ENCODE results near the gene RPL6.
"Not testable (repeated sequence)": the region's sequence is repeated elsewhere in the genome, so short reads cannot be mapped to it uniquely, and the experiment has no call there.

The RPL6 gene

DNA sequence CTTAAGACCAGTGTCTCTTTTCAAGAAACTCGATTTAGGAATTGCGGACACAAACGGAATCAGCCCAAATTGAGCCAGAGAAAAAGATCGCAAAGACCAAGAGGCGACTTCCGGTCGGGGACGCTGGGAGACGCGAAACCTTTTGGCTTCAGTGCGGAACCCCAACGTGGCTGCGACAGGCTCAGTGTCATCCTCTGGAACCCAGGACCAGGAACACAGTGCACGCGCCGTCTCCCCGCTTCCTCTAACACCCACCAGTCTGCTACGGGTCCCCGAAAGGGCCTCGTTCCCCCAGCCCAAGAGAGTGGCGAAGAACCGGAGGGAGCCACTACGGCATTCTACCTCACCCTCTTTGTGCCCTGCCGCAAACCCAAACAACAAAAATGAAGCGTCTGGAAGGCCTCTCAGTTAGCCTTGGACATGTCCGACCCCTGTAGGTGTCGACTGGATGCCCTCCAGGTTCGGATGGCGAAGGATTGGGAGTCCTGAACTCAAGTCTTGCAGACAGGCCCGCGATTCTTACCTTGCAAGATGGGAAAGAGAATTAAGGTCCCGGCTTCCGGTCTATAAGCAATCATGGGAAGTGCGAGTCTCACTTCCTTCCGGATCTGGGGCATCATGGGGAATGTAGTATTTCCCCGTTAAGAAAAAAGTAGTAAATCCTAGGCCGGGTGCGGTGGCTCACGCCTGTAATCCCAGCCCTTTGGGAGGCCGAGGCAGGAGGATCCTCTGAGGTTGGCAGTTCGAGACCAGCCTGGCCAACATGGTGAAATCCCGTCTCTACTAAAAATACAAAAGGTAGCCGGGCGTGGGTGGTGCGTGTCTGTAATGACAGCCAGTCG, at the start of gene RPL6:
Gene RPL6, minus strand, starts transcription at position 542 of the 842 bp plus-strand sequence. CDS start 949 bp downstream, outside the sequence.
- DNase-seq (ENCODE audit: low read depth) = peak; percentile 95
- TF ChIP-seq, protein P1, sequence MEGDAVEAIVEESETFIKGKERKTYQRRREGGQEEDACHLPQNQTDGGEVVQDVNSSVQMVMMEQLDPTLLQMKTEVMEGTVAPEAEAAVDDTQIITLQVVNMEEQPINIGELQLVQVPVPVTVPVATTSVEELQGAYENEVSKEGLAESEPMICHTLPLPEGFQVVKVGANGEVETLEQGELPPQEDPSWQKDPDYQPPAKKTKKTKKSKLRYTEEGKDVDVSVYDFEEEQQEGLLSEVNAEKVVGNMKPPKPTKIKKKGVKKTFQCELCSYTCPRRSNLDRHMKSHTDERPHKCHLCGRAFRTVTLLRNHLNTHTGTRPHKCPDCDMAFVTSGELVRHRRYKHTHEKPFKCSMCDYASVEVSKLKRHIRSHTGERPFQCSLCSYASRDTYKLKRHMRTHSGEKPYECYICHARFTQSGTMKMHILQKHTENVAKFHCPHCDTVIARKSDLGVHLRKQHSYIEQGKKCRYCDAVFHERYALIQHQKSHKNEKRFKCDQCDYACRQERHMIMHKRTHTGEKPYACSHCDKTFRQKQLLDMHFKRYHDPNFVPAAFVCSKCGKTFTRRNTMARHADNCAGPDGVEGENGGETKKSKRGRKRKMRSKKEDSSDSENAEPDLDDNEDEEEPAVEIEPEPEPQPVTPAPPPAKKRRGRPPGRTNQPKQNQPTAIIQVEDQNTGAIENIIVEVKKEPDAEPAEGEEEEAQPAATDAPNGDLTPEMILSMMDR (conservative IDR thresholded peaks at IDR 0.05; ENCODE audit: control insufficient read depth, insufficient read depth, low read depth, low read length) = no peak
- peak within 1 kb of the TSS; percentile 93 for H3K4me3 ChIP-seq (ENCODE audit: control insufficient read depth, low read depth, low read length)

DNA sequence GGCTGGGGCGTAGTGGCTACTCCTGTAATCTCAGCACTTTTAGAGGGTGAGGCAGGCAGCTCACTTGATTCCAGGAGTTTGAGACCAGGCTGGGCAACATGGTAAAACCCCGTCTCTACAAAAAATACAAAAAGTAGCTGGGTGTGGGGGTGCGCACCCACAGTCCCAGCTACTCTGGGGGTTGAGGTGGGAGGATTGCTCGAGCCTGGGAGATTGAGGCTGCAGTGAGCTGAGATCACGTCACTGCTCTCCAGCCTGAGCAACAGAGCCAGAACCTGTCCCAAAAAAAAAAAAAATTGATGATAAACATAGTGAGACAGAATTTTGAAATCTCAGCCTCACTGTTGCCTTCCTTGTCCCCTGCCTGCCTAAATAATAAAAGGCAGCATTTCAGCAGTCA, 49.3 kb upstream of the RPL6 start:
- TF ChIP-seq, protein P1 (conservative IDR thresholded peaks at IDR 0.05; ENCODE audit: control insufficient read depth, insufficient read depth, low read depth, low read length) = no peak
- no peak for DNase-seq (ENCODE audit: low read depth)
- no peak overlapping the region for H3K4me3 ChIP-seq (ENCODE audit: control insufficient read depth, low read depth, low read length)

DNA sequence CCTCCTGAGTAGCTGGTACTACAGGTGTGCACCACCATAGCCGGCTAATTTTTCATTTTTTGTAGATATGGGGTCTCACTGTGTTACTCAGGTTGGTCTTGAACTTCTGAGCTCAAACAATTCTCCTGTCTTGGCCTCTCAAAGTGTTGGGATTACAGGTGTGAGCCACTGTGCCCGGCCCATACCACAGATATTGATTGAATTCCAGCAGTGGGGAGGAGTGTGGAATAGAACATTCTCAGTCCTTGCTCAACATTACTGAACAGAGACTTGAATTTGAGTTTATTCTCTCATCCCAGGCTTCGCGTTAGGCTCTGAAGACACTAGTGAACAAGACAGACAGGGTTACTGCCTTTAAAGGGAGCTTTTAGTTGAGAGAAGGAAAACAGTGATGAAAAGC, 48.9 kb upstream of the RPL6 start:
- DNase-seq (ENCODE audit: low read depth) = no peak
- TF ChIP-seq, protein P1 (conservative IDR thresholded peaks at IDR 0.05; ENCODE audit: control insufficient read depth, insufficient read depth, low read depth, low read length) = no peak
- no peak overlapping the region for H3K4me3 ChIP-seq (ENCODE audit: control insufficient read depth, low read depth, low read length)

DNA sequence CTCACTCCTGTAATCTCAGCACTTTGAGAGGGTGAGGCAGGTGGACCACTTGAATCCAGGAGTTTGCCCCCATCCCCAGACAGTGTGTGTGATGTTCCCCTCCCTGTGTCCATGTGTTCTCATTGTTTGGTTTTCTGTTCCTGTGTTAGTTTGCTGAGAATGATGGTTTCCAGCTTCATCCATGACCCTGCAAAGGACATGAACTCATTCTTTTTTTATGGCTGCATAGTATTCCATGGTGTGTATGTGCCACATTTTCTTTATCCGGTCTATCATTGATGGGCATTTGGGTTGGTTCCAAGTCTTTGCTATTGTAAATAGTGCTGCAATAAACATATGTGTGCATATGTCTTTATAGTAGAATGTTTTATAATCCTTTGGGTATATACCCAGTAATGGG, 47.7 kb upstream of the RPL6 start:
- not testable (repeated sequence) for DNase-seq (ENCODE audit: low read depth); H3K4me3 ChIP-seq (ENCODE audit: control insufficient read depth, low read depth, low read length)

DNA sequence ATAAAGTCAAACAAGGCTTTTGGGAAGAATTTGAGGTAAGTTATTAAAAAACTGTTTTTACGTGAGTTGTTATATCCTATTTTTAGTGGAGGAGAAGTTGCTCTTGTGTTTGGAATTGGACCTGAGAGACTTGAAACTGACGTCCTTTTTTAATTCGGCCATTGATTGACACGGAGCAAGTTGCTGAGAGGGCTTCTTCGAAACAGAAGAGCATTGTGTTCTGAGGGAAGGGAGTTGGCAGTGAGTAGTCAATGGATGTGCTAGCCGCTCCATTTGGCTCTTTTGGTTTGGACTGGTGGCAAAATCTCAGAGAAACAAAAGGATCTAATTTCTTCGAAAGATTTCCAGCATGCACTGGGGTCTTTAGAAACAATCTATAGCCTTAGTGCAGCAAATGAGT, 46.6 kb upstream of the RPL6 start:
- TF ChIP-seq, protein P1 (conservative IDR thresholded peaks at IDR 0.05; ENCODE audit: control insufficient read depth, insufficient read depth, low read depth, low read length) = no peak
- H3K4me3 ChIP-seq (ENCODE audit: control insufficient read depth, low read depth, low read length) = no peak overlapping the region
- DNase-seq (ENCODE audit: low read depth) = no peak

DNA sequence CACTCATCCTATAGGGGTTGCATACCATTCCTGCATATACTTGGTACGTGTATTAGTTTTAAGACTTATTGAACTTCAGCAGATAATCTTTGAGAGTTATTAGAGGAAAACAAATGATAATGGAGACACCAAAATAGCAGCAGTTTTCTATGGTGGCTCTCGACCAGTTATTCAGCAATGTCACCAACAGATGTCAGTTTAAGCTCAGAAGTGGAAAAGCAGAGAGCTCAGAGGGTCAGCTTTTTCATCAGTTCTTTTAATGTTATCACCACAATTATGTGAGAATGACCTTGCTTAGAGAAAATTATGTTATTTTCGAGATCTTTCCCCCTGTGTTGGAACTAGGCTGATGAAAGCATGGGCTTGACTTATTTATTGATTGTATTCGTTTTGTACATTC, 41.3 kb upstream of the RPL6 start:
- TF ChIP-seq, protein P1 (conservative IDR thresholded peaks at IDR 0.05; ENCODE audit: control insufficient read depth, insufficient read depth, low read depth, low read length) = no peak
- no peak overlapping the region for H3K4me3 ChIP-seq (ENCODE audit: control insufficient read depth, low read depth, low read length)
- no peak for DNase-seq (ENCODE audit: low read depth)

DNA sequence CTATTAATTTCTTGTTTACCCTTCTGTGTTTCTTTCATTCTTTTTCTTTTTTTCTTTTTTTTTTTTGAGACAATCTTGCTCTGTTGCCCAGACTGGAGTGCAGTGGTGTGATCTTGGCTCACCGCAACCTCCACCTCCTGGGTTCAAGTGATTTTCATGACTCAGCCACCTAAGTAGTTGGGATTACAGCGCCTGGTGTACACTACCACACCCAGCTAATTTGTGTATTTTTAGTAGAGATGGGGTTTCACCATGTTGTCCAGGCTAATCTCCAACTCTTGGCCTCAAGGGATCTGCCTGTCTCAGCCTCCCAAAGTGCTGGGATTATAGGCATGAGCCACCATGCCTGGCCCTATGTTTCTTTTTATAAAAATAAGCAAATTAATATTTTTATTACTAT, 38.8 kb upstream of the RPL6 start:
- peak; percentile 48 for DNase-seq (ENCODE audit: low read depth)
- H3K4me3 ChIP-seq (ENCODE audit: control insufficient read depth, low read depth, low read length) = not testable (repeated sequence)

DNA sequence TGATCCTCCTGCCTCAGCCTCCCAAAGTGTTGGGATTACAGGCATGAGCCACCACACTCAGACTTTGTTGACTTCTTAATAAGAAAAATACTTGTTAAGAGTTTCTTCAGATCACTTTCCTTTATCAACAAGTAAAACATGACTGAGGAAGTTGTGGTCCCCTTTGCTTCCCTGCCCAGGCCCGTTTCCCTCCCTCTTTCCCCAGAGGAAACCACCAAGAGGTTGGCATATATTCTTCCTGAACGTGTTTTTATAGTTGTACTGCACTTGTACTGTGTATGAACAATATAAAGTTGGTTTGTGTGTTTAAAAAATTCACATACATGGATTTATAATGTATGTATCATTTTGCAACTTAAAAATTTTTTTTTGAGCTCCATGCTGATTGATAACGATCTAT, 37.7 kb upstream of the RPL6 start:
- H3K4me3 ChIP-seq (ENCODE audit: control insufficient read depth, low read depth, low read length) = no peak overlapping the region
- no peak for DNase-seq (ENCODE audit: low read depth)
- TF ChIP-seq, protein P1 (conservative IDR thresholded peaks at IDR 0.05; ENCODE audit: control insufficient read depth, insufficient read depth, low read depth, low read length) = no peak

Data from fibroblast of mammary gland (primary cell).